LNCAP (cell line): Measurements from ENCODE around the gene RFK.

Experiments
- CTCF ChIP-seq: fragments of 450-650 bp; IDR thresholded peaks from 2 replicates; pipeline ENCODE4 v1.5.1; 2017; ENCODE audit warnings: mild to moderate bottlenecking

Gene RFK

GRCh38 chr9:76394195-76394959, at the start of gene RFK:
RFK (minus strand) TSS chr9:76394426; CDS start chr9:76394171, 255 bp downstream.
- peak; percentile 54 for TF ChIP-seq CTCF

GRCh38 chr9:76443887-76444286, 49.7 kb upstream of the RFK start:
- TF ChIP-seq CTCF: no peak

GRCh38 chr9:76441551-76442322, 47.5 kb upstream of the RFK start:
- no peak for TF ChIP-seq CTCF

GRCh38 chr9:76438841-76439588, 44.8 kb upstream of the RFK start:
- TF ChIP-seq CTCF: no peak

GRCh38 chr9:76433836-76434235, 39.6 kb upstream of the RFK start:
- TF ChIP-seq CTCF: no peak

GRCh38 chr9:76433406-76433805, 39.2 kb upstream of the RFK start:
- no peak for TF ChIP-seq CTCF

- TF ChIP-seq CTCF: no peak
These were observed 37.4 kb upstream of the RFK start for GRCh38 chr9:76431601-76432000.
